ENCODE measurements around the gene SLC10A6. TPM values are rescaled to one million over a fixed set of nuclear protein-coding genes. Genes with fewer than 3 reads are reported as not detected.

The SLC10A6 gene, protein sequence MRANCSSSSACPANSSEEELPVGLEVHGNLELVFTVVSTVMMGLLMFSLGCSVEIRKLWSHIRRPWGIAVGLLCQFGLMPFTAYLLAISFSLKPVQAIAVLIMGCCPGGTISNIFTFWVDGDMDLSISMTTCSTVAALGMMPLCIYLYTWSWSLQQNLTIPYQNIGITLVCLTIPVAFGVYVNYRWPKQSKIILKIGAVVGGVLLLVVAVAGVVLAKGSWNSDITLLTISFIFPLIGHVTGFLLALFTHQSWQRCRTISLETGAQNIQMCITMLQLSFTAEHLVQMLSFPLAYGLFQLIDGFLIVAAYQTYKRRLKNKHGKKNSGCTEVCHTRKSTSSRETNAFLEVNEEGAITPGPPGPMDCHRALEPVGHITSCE
- not detected in 2 replicates for total RNA-seq
- long read RNA-seq: 0 reads

DNA sequence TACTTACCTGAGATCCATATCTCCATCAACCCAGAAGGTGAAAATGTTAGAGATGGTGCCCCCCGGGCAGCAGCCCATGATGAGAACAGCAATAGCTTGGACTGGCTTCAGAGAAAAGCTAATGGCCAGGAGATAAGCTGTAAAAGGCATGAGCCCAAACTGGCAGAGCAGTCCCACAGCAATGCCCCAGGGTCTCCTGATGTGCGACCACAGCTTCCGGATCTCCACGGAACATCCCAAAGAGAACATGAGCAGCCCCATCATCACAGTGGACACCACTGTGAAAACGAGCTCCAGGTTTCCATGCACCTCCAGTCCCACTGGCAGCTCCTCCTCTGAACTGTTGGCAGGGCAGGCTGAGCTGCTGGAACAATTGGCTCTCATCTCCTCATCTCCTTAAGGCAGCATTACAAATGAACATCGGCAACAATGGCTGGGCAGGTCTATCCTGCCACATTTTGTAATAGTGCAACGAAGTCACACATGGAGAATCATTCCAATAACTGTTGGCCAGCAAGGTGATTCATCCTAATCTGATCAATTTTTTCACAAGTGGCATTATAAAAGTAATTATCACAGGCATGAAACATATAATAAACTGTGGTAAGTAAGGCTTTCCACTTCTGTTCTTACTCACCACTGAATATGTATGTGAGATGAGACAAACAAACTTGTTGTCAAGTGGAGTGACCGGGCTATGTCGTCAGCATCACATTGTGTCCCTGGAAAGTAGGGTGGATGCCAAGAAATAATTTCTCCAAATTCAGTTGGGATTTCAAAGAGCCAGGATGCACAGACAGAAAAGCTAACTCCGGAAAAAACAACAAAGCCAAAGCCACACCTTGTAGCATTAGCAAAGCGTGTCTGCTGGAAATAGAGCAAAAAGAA, at the start of gene SLC10A6:
Gene SLC10A6, minus strand, starts transcription at position 653 of the 888 bp plus-strand sequence. Its CDS starts 269 bp downstream, at position 384.
- Mint-ChIP-seq H3K27me3 (ENCODE audit: unreplicated experiment) (peaks cover 2% of the 10 kb centered on the region), H3K4me1 (ENCODE audit: unreplicated experiment) (peaks cover 26% of the 10 kb centered on the region), H3K9me3 (ENCODE audit: unreplicated experiment) (no peaks in the 10 kb centered on the region), H3K4me3 (ENCODE audit: unreplicated experiment) (no peak within 1 kb of the TSS), H3K27ac (ENCODE audit: unreplicated experiment) (no peak within 1 kb of the TSS), H3K36me3 (ENCODE audit: unreplicated experiment) (no peaks in the 10 kb centered on the region)
- no peak for TF ChIP-seq CTCF (IDR thresholded peaks at IDR 0.05)
- no peak for DNase-seq (ENCODE audit: extremely low spot score, unreplicated experiment)

DNA sequence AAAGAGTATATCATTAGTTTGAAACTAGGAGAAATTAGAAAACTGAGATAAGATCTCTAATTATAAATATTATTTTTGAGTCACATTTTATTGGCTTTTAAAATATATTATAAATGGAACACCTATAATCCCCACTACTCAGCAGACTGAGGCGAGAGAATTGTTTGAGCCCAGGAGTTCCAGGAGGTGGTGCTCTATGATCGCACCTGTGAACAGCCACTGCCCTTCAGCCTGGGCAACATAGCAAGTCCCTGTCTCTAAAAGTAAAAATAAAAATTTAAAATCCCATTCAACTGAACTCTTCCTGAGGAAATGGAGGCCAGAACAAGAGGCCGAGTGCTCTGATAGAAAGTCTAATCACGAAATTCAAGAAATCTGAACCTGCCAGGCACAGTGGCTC, 49.4 kb upstream of the SLC10A6 start:
- H3K27me3 Mint-ChIP-seq (ENCODE audit: unreplicated experiment): no peaks in the 10 kb centered on the region
- no peak overlapping the region for H3K4me3 Mint-ChIP-seq (ENCODE audit: unreplicated experiment)
- H3K4me1 Mint-ChIP-seq (ENCODE audit: unreplicated experiment): no peaks in the 10 kb centered on the region
- H3K36me3 Mint-ChIP-seq (ENCODE audit: unreplicated experiment): no peaks in the 10 kb centered on the region
- peak; percentile 29 for TF ChIP-seq CTCF (IDR thresholded peaks at IDR 0.05)
- H3K27ac Mint-ChIP-seq (ENCODE audit: unreplicated experiment): no peak overlapping the region
- DNase-seq (ENCODE audit: extremely low spot score, unreplicated experiment): no peak
- no peaks in the 10 kb centered on the region for H3K9me3 Mint-ChIP-seq (ENCODE audit: unreplicated experiment)

GRCh38 chr4:86896596-86896995, 47.4 kb upstream of the SLC10A6 start:
- Mint-ChIP-seq H3K27me3 (ENCODE audit: unreplicated experiment) (no peaks in the 10 kb centered on the region), H3K4me1 (ENCODE audit: unreplicated experiment) (peaks cover 10% of the 10 kb centered on the region), H3K9me3 (ENCODE audit: unreplicated experiment) (no peaks in the 10 kb centered on the region), H3K27ac (ENCODE audit: unreplicated experiment) (no peak overlapping the region), H3K36me3 (ENCODE audit: unreplicated experiment) (no peaks in the 10 kb centered on the region), H3K4me3 (ENCODE audit: unreplicated experiment) (no peak overlapping the region)
- no peak for TF ChIP-seq CTCF (IDR thresholded peaks at IDR 0.05)
- DNase-seq (ENCODE audit: extremely low spot score, unreplicated experiment): no peak

GRCh38 chr4:86895692-86896488, 46.7 kb upstream of the SLC10A6 start:
- Mint-ChIP-seq H3K27ac (ENCODE audit: unreplicated experiment) (no peak overlapping the region), H3K36me3 (ENCODE audit: unreplicated experiment) (no peaks in the 10 kb centered on the region), H3K9me3 (ENCODE audit: unreplicated experiment) (no peaks in the 10 kb centered on the region), H3K4me1 (ENCODE audit: unreplicated experiment) (peaks cover 17% of the 10 kb centered on the region), H3K27me3 (ENCODE audit: unreplicated experiment) (no peaks in the 10 kb centered on the region), H3K4me3 (ENCODE audit: unreplicated experiment) (no peak overlapping the region)
- no peak for DNase-seq (ENCODE audit: extremely low spot score, unreplicated experiment)
- TF ChIP-seq CTCF (IDR thresholded peaks at IDR 0.05): peak; percentile 84

Measured in osteocyte (in vitro differentiated cells).